K562 (cell line): ENCODE results near the gene EEF2K. TPM values are rescaled to one million over a fixed set of nuclear protein-coding genes. Genes with fewer than 3 reads are reported as not detected.

Experiments
- BACH1 ChIP-seq: fragments of 200-800 bp; sonication (Bioruptor generic); IDR thresholded peaks from 2 replicates; pipeline ENCODE4 v1.6.1; 2016; ENCODE audit warnings: missing genetic modification characterization, missing compliant biosample characterization
- CEBPG ChIP-seq, 3 experiments: fragments of 200-800 bp in 1 of 3; sonication (Bioruptor generic) in 1 of 3; sonication (generic) in 1 of 3; formaldehyde crosslinking in 1 of 3; IDR thresholded peaks in 2 of 3; conservative IDR thresholded peaks in 1 of 3; 2 replicates each; pipeline versions ENCODE4 v1.6.1 to v1.8.0; 2016 to 2022; ENCODE audit warnings: missing compliant biosample characterization in 2 of 3, missing genetic modification characterization in 2 of 3, mild to moderate bottlenecking in 1 of 3, missing genetic modification reagents in 1 of 3
- DACH1 ChIP-seq: fragments of 450-650 bp; IDR thresholded peaks from 2 replicates; pipeline ENCODE4 v1.6.1; 2018; ENCODE audit not compliant: partially characterized antibody
- EHMT2 ChIP-seq: fragments of 450-650 bp; IDR thresholded peaks from 2 replicates; pipeline ENCODE4 v1.6.1; 2018; ENCODE audit warnings: antibody characterized with exemption
- ELF1 ChIP-seq: fragments of 200-800 bp; sonication (Bioruptor generic); IDR thresholded peaks from 2 replicates; pipeline ENCODE4 v1.6.1; 2016; ENCODE audit warnings: missing genetic modification characterization, missing compliant biosample characterization
- ESRRA ChIP-seq: fragments of 450-650 bp; IDR thresholded peaks from 2 replicates; pipeline ENCODE4 v1.6.1; 2014; ENCODE audit warnings: low read depth, mild to moderate bottlenecking, moderate library complexity, borderline replicate concordance
- HMBOX1 ChIP-seq: sonication (generic); IDR thresholded peaks from 2 replicates; pipeline ENCODE4 v1.6.1; 2016
- MCM2 ChIP-seq: fragments of 450-650 bp; IDR thresholded peaks from 2 replicates; pipeline ENCODE4 v1.6.1; 2017; ENCODE audit warnings: low read depth, mild to moderate bottlenecking
- MCM7 ChIP-seq, 2 experiments: fragments of 450-650 bp; IDR thresholded peaks; 2 replicates each; pipeline ENCODE4 v1.6.1; 2016 to 2018
- MECOM ChIP-seq: fragments of 250-450 bp; sonication (Bioruptor Pico); IDR thresholded peaks from 2 replicates; pipeline ENCODE4 v1.8.0; 2022; ENCODE audit warnings: inconsistent platforms
- NR1H2 ChIP-seq: sonication (generic); formaldehyde crosslinking; IDR thresholded peaks from 2 replicates; pipeline ENCODE4 v1.4.0; 2020; ENCODE audit warnings: mild to moderate bottlenecking, missing genetic modification reagents
- NR2C2 ChIP-seq, 2 experiments: fragments of 200-800 bp in 1 of 2; sonication (Bioruptor generic) in 1 of 2; sonication (generic) in 1 of 2; formaldehyde crosslinking in 1 of 2; IDR thresholded peaks; 2 replicates each; pipeline versions ENCODE4 v1.6.1 to v1.8.0; 2016 to 2022; ENCODE audit warnings: mild to moderate bottlenecking in 1 of 2, missing compliant biosample characterization in 1 of 2, missing genetic modification characterization in 1 of 2, missing genetic modification reagents in 1 of 2
- PHF8 ChIP-seq: fragments of 200-600 bp; sonication (generic); IDR thresholded peaks from 2 replicates; pipeline ENCODE4 v1.6.1; 2012; ENCODE audit warnings: mixed run types, mild to moderate bottlenecking, inconsistent platforms, low read length, moderate library complexity, borderline replicate concordance
- SIRT6 ChIP-seq: IDR thresholded peaks from one replicate; pipeline ENCODE4 v1.6.1; 2012; ENCODE audit warnings: low read depth, mild to moderate bottlenecking, control low read depth, inconsistent platforms, low read length, moderate library complexity
- SP1 ChIP-seq: sonication (generic); formaldehyde crosslinking; IDR thresholded peaks from 2 replicates; pipeline ENCODE4 v1.8.1; 2022; ENCODE audit warnings: mild to moderate bottlenecking, missing genetic modification reagents
- TAF1 ChIP-seq: IDR thresholded peaks from 2 replicates; pipeline ENCODE4 v1.6.1; 2011; ENCODE audit warnings: mild to moderate bottlenecking, low read length, moderate library complexity; ENCODE audit not compliant: insufficient read depth, control insufficient read depth, severe bottlenecking; ENCODE audit errors: extremely low read depth
- THAP12 ChIP-seq: fragments of 250-450 bp; sonication (Bioruptor Pico); IDR thresholded peaks from 2 replicates; pipeline ENCODE4 v1.9.0; 2021; ENCODE audit warnings: mild to moderate bottlenecking, inconsistent platforms
- ZFP30 ChIP-seq: fragments of 250-450 bp; sonication (Bioruptor Pico); IDR thresholded peaks from 2 replicates; pipeline ENCODE4 v1.8.0; 2022; ENCODE audit warnings: moderate library complexity, mild to moderate bottlenecking, inconsistent platforms, borderline replicate concordance
- ZNF23 ChIP-seq: fragments of 250-450 bp; sonication (Bioruptor Pico); IDR thresholded peaks from 2 replicates; pipeline ENCODE4 v1.4.0; 2020; ENCODE audit warnings: mild to moderate bottlenecking
- ZNF232 ChIP-seq: sonication (generic); formaldehyde crosslinking; IDR thresholded peaks from 2 replicates; pipeline ENCODE4 v1.8.0; 2022; ENCODE audit warnings: mild to moderate bottlenecking, missing genetic modification reagents
- ZNF79 ChIP-seq: fragments of 250-450 bp; sonication (Bioruptor Pico); IDR thresholded peaks from 2 replicates; pipeline ENCODE4 v1.4.0; 2020; ENCODE audit warnings: low read depth, mild to moderate bottlenecking, moderate library complexity
- polyA plus RNA-seq, 8 experiments: library from polyadenylated mRNA; depleted of rRNA in 4 of 8; stranded (reverse) in 5 of 8; unstranded in 3 of 8; fragments of >200 nt; fragmentation: Nextera tagmentation in 2 of 8; fragmentation: Illumina TruSeq in 1 of 8; extraction: Ambion mirVana in 2 of 8; extraction: Trizol in 1 of 8; gene quantifications; 2 replicates each; pipeline versions ENCODE4 v1.2.1 to v1.2.3, GENCODE V29; 2011 to 2014; ENCODE audit warnings: inconsistent platforms in 1 of 8, missing spikeins in 1 of 8
- total RNA-seq, 7 experiments: library from RNA; depleted of rRNA in 6 of 7; stranded (reverse); fragments of >200 nt in 6 of 7; fragmentation: Illumina TruSeq in 2 of 7; extraction: Trizol in 2 of 7; gene quantifications; 2 replicates each; pipeline versions ENCODE4 v1.2.1 to v1.2.3, GENCODE V29; 2011 to 2021; ENCODE audit warnings: low replicate concordance in 1 of 7
- TF ChIP-seq, protein P1 (sequence below): fragments of 450-650 bp; IDR thresholded peaks from 2 replicates; pipeline ENCODE4 v1.6.1; 2018; ENCODE audit warnings: mild to moderate bottlenecking, low read depth; ENCODE audit not compliant: partially characterized antibody

EEF2K gene
- total and polyA plus RNA-seq, 9 of the 15 experiments (the other 6 are each of a cell fraction or from before 2014, with no cell fraction given), result 3.0 to 35.2 (median 12.2) TPM

DNA sequence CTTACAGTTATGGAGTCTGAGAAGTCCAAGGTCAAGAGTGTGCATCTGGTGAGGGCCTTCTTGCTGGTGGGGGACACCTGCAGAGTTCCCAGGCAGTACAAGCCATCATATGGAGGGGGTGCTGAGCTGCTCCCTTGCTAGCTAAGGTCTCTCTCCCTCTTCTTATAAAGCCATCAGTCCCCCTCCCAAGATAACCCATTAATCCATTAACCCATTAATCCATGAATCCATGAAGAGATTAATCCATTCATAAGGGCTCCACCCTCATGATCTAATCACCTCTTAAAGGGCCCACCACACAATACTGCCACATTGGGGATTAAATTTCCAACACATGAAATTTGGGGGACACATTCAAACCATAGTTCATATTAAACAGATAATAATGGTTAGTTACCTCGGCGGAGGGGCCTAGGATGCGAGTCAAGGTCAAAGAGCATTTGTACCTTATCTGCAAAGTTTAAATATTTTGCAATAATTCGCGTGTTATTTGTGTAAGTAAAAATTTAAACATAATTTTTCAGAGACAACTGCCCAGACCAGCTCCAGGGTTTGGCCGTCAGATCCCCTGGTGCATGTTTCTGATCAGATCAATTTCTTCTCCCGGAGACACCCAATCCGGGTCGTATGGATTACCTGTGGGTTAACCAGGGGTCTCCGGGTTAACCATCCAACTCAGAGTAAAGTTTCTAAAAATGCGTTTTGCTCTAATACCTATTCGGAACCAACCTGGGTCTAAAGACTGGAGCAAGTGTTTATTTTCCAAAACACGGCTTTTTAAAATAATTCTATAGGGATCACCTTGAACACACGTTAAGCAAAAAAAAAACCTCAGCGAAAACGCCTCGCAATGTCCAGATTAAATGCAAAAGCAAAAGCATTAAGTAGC is 90.4 kb downstream of the EEF2K start (continued):
- TF ChIP-seq SIRT6, result no peak
- no peak for TF ChIP-seq THAP12 (CRISPR knock-in tag)
- peak; percentile 86 for TF ChIP-seq DACH1
- TF ChIP-seq ZFP30, result no peak
- TF ChIP-seq PHF8, result no peak
- TF ChIP-seq NR2C2 (CRISPR knock-in tag; IDR thresholded peaks at IDR 0.05), result no peak
- TF ChIP-seq NR2C2 (tag; IDR thresholded peaks at IDR 0.05), result peak; percentile 43; the same call in 1 of the 2 replicates
- TF ChIP-seq MECOM (CRISPR knock-in tag), result 0 out of 2 replicates have a peak, but pooled peaks have one; percentile 55
- TF ChIP-seq ZNF232 (CRISPR knock-in tag), result no peak
- TF ChIP-seq TAF1, result no peak
- TF ChIP-seq, protein P1, sequence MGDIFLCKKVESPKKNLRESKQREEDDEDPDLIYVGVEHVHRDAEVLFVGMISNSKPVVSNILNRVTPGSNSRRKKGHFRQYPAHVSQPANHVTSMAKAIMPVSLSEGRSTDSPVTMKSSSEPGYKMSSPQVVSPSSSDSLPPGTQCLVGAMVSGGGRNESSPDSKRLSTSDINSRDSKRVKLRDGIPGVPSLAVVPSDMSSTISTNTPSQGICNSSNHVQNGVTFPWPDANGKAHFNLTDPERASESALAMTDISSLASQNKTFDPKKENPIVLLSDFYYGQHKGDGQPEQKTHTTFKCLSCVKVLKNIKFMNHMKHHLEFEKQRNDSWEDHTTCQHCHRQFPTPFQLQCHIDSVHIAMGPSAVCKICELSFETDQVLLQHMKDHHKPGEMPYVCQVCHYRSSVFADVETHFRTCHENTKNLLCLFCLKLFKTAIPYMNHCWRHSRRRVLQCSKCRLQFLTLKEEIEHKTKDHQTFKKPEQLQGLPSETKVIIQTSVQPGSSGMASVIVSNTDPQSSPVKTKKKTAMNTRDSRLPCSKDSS, result no peak
- no peak for TF ChIP-seq ZNF23 (CRISPR knock-in tag)
- no peak for TF ChIP-seq CEBPG (CRISPR knock-in tag; IDR thresholded peaks at IDR 0.05)
- peak in 1 of 2 experiments; percentile 32; a peak in 1 of 4 replicates for TF ChIP-seq CEBPG (tag; conservative IDR thresholded peaks at IDR 0.05 in 1 of 2, IDR thresholded peaks at IDR 0.05 in 1 of 2)
- no peak for TF ChIP-seq NR1H2 (CRISPR knock-in tag)
- TF ChIP-seq EHMT2, result no peak
- TF ChIP-seq HMBOX1, result peak; percentile 96
- 0 out of 2 replicates have a peak, but pooled peaks have one; percentile 29 for TF ChIP-seq BACH1
- TF ChIP-seq MCM2, result no peak
- no peak for TF ChIP-seq ZNF79 (CRISPR knock-in tag)
- TF ChIP-seq SP1 (CRISPR knock-in tag), result no peak
- peak; percentile 30; the same call in 1 of the 2 replicates for TF ChIP-seq ESRRA
- peak in 1 of 2 experiments; percentile 88; a peak in 1 of 4 replicates for TF ChIP-seq MCM7 (IDR thresholded peaks at IDR 0.05)
- TF ChIP-seq ELF1, result peak; percentile 46; the same call in 1 of the 2 replicates
